Upper lobe of right lung (tissue), 1 donor: Measurements from ENCODE around the gene PARD3. TPM values are rescaled to one million over a fixed set of nuclear protein-coding genes. Genes with fewer than 3 reads are reported as not detected.

ENCODE experiments used
- ATAC-seq: fragments of 200-7000 bp; cut with Tn5 transposase; one replicate; pipeline ENCODE4 v1.9.1; 2020; ENCODE audit warnings: mild to moderate bottlenecking, moderate library complexity
- DNase-seq: peaks from one replicate; pipeline ENCODE4 v3.0.0-alpha.2; 2020
- H3K27ac ChIP-seq: fragments of 200-600 bp; one replicate; pipeline ENCODE4 v1.8.0; 2022
- H3K27me3 ChIP-seq: fragments of 200-600 bp; one replicate; pipeline ENCODE4 v1.8.0; 2022; ENCODE audit warnings: mild to moderate bottlenecking
- H3K36me3 ChIP-seq: fragments of 200-600 bp; one replicate; pipeline ENCODE4 v1.8.0; 2022
- H3K4me1 ChIP-seq: fragments of 200-600 bp; one replicate; pipeline ENCODE4 v1.8.0; 2022
- H3K4me3 ChIP-seq: fragments of 200-600 bp; one replicate; pipeline ENCODE4 v1.8.0; 2022; ENCODE audit warnings: mild to moderate bottlenecking
- H3K9me3 ChIP-seq: fragments of 200-600 bp; one replicate; pipeline ENCODE4 v1.8.0; 2022
- intact Hi-C: fragments of 100-400 bp; cut with DNase I; formaldehyde crosslinking; loops from one replicate; pipeline ENCODE4 v1.11.0; 2022
- total RNA-seq: library from RNA; stranded (reverse); fragmentation: NEBNext Ultra II Directional; extraction: Animal tissue kit (Norgen Biotek cat#: 25700); gene quantifications from one replicate; pipeline ENCODE4 v1.2.1, GENCODE V29; 2021
- TF ChIP-seq, protein P1 (sequence below): fragments of 200-600 bp; IDR thresholded peaks from one replicate; pipeline ENCODE4 v1.8.0; 2022; ENCODE audit warnings: antibody characterized with exemption
- donor health status: DM: no; HTN: yes; CAD: no; lungs with severe emphysema.

The PARD3 gene
- total RNA-seq, 1 donor from 2014 or later: 38.5 TPM

DNA sequence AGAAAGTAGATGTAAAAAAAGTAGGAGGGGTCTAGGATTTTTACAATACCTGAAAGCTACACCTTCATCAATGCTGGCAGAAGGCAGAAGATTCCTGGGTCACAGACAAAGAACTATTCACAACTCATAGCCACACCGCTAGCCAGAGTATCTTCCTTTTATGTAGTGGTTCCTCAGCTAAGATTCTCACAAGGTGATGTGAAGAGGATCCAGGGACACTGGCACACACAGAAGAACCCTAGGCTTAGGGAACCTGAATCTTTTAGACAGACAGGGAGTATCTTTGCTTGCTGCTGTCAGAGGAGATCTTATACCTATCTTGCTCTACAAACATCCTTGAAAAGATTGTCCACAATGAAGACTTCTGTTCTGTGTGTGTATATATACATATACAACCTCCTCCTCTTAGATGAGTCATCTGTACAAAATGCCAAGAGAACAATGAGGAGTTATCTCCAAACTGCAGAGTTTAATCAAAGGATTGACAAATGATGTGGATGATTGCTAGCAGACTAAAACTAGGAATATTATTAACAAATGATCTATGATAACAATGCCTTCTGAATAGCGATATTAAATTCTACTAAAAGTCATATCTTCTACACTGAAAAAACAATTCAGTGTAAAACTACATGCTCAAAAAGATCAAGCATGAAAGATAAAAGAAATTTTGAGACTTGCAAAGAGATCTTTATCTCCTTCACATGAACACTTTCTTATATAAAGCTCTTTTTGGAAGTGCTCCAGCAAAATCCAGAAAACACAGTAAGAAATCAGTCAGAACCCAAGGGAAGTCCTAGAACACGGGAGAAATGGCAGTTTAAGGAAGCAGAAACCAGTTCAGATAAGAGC is 409.3 kb downstream of the PARD3 start:
- no peaks in the 10 kb centered on the region for H3K4me1 ChIP-seq
- H3K27ac ChIP-seq: no peak overlapping the region
- no peaks in the 10 kb centered on the region for H3K36me3 ChIP-seq
- TF ChIP-seq, protein P1, sequence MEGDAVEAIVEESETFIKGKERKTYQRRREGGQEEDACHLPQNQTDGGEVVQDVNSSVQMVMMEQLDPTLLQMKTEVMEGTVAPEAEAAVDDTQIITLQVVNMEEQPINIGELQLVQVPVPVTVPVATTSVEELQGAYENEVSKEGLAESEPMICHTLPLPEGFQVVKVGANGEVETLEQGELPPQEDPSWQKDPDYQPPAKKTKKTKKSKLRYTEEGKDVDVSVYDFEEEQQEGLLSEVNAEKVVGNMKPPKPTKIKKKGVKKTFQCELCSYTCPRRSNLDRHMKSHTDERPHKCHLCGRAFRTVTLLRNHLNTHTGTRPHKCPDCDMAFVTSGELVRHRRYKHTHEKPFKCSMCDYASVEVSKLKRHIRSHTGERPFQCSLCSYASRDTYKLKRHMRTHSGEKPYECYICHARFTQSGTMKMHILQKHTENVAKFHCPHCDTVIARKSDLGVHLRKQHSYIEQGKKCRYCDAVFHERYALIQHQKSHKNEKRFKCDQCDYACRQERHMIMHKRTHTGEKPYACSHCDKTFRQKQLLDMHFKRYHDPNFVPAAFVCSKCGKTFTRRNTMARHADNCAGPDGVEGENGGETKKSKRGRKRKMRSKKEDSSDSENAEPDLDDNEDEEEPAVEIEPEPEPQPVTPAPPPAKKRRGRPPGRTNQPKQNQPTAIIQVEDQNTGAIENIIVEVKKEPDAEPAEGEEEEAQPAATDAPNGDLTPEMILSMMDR: no peak
- no peaks in the 10 kb centered on the region for H3K27me3 ChIP-seq
- intact Hi-C loops: no loop called here
- ATAC-seq (no peak), DNase-seq (no peak)
- no peak overlapping the region for H3K4me3 ChIP-seq
- H3K9me3 ChIP-seq: no peaks in the 10 kb centered on the region

- Histone ChIP-seq H3K9me3 (no peaks in the 10 kb centered on the region), H3K4me3 (no peak overlapping the region), H3K27me3 (no peaks in the 10 kb centered on the region), H3K27ac (no peak overlapping the region), H3K36me3 (no peaks in the 10 kb centered on the region), H3K4me1 (no peaks in the 10 kb centered on the region)
- TF ChIP-seq, protein P1: no peak
- DNase-seq (no peak), ATAC-seq (no peak)
- intact Hi-C loops: no loop called here
These were observed 411.6 kb downstream of the PARD3 start for GRCh38 chr10:34403512-34403911.

- no peaks in the 10 kb centered on the region for H3K27me3 ChIP-seq
- no peaks in the 10 kb centered on the region for H3K36me3 ChIP-seq
- H3K4me1 ChIP-seq: no peaks in the 10 kb centered on the region
- H3K4me3 ChIP-seq: no peak overlapping the region
- ATAC-seq (no peak), DNase-seq (no peak)
- TF ChIP-seq, protein P1: no peak
- intact Hi-C loops: no loop called here
- no peaks in the 10 kb centered on the region for H3K9me3 ChIP-seq
- no peak overlapping the region for H3K27ac ChIP-seq
These were observed 415.0 kb downstream of the PARD3 start for GRCh38 chr10:34400075-34400474.

GRCh38 chr10:34399013-34399412 is 416.1 kb downstream of the PARD3 start:
- Histone ChIP-seq H3K27me3 (no peaks in the 10 kb centered on the region), H3K4me1 (no peaks in the 10 kb centered on the region), H3K27ac (no peak overlapping the region), H3K9me3 (no peaks in the 10 kb centered on the region), H3K4me3 (no peak overlapping the region), H3K36me3 (no peaks in the 10 kb centered on the region)
- ATAC-seq: no peak
- intact Hi-C loops: no loop called here
- TF ChIP-seq, protein P1: no peak
- DNase-seq: no peak

- no peak overlapping the region for H3K4me3 ChIP-seq
- intact Hi-C loops: no loop called here
- no peaks in the 10 kb centered on the region for H3K27me3 ChIP-seq
- no peak overlapping the region for H3K27ac ChIP-seq
- H3K36me3 ChIP-seq: no peaks in the 10 kb centered on the region
- no peak for ATAC-seq
- H3K4me1 ChIP-seq: no peaks in the 10 kb centered on the region
- no peak for DNase-seq
- TF ChIP-seq, protein P1: no peak
- H3K9me3 ChIP-seq: no peaks in the 10 kb centered on the region
These were observed 417.8 kb downstream of the PARD3 start for GRCh38 chr10:34397324-34397723.
